HCEC 1CT (cell line): ENCODE results near the gene PAPPA.

ENCODE experiments used
- DNase-seq: peaks from one replicate; pipeline ENCODE4 v3.0.0-alpha.2; 2017

The PAPPA gene

GRCh38 chr9:116389541-116390302 lies 236.1 kb downstream of the PAPPA start:
- DNase-seq: no peak

GRCh38 chr9:116390303-116391228 lies 237.0 kb downstream of the PAPPA start:
- no peak for DNase-seq

DNA sequence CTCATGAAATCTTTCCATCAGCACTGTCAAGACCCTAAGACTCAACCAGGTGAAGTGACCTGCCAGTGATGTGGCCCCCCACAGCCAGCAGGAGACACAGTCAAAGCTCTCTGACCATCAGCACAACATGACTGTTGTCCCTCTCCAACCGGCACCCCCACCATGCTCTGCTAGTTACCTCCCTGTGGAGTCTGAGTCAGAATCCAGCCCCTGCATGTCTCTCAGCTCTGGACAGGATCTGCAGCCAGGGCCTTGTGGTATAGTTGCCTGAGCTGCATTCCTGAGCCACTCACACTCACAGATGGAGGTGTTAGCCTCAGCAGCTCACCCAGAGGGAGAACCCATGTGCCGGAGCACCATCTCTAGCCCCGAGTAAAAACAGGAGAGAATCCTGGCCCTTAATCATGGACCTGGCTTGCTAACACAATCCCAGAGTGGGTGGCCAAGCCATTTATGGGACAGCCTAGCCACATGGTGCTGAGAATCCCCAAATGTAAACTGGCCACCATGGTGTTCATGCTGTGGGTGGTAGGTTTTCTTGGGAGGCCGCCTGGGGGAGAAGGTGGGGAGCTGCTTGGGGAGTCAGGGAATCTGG lies 237.8 kb downstream of the PAPPA start:
- peak; percentile 27 for DNase-seq

- DNase-seq: no peak
Observed at GRCh38 chr9:116393198-116393597, 239.6 kb downstream of the PAPPA start.

GRCh38 chr9:116394070-116394469 lies 240.5 kb downstream of the PAPPA start:
- no peak for DNase-seq

- no peak for DNase-seq
Observed at GRCh38 chr9:116394894-116395698, 241.5 kb downstream of the PAPPA start.

DNA sequence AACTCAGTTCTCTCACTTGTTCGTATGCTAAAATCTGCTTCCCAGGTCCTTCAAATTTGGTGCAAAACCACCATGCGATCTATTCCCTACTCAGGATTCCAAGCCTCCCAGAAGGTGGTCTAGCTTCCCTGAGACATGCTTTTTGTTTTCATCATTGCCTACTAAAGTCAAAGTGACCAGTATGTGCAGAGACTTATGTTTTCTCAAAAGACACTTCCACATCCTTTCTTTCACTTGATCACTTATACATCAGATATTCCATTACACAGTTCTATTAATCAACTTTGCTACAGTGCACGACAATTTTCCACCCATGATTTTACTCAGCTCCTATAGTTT lies 242.1 kb downstream of the PAPPA start:
- no peak for DNase-seq

DNA sequence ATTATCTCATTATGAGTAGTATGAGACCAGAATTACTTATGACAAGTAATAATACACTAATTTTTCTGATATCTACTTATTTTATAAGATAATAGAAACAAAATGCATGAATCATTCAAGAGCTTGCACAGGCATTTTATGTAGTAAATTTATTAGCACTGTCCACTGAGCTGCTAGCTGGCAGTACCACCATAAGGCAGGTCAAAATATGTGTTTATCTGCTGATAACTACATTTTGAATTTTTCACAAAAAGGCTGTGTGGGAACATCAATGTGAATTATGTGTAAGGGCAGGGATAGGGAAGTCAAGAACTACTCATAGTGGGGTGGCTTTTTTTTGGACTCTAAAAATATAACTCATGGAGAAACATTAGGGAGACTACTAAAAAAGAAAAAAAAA lies 249.6 kb downstream of the PAPPA start:
- no peak for DNase-seq

- DNase-seq: no peak
Observed at GRCh38 chr9:116404228-116404627, 250.6 kb downstream of the PAPPA start.

DNA sequence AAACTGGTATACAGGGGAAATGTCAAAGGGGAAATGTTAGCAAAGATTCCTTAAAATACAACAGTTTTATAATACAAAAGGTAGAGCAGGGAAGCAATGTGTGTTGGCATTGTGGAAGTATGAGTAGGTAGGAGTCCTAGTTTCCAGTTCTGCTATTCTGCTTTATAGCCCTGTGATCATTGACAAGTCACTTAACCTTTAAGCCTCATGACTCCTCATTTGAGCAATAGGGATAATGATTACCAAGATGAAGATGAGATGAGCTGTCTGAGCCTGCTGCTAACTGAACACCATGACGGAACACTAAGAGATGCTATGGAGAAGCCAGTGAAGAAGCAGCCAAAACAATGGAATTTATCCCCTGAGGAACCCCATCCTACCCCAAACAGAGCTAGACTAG lies 251.7 kb downstream of the PAPPA start:
- no peak for DNase-seq

DNA sequence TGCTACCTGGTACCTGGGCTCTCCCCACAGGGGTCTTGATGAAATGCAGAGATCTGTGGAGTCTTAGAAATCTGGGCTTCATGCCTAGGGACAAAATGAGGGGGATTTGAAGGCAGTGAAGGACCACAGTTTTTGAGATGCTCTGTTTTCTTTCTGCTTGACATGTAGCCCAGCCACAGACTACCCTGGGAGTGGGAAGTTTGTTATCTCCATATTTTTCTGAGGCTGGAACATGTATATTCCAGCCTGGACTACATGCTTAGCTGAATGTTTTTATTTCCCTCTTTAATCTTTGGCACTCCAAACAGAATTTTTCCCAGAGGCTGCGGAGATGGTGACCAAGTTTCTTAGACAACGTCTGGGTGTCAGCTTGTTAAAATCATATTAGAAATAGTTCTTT lies 252.9 kb downstream of the PAPPA start:
- no peak for DNase-seq

- DNase-seq: no peak
Observed at GRCh38 chr9:116409129-116409528, 255.5 kb downstream of the PAPPA start.

- DNase-seq: no peak
Observed at GRCh38 chr9:116409638-116410037, 256.0 kb downstream of the PAPPA start.

- no peak for DNase-seq
Observed at GRCh38 chr9:116411506-116411905, 257.9 kb downstream of the PAPPA start.

DNA sequence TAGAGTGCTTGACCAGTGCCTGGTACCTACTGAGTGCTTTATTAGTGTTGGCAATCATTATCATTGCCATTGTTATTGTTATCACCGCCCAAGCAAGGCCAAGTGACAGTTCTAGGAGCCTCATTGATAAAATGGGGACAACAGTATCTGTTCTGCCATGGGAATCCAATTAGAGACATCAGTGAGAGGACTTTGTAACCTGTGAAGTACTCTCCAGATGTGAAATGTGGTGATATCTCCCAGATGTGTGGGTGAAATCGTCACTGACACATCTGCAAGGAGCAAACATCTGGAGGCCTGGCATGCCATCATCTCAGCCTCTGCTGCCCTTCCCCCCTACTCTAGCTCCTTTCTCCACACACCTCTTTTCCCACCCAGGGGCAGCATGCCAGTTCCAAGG lies 260.8 kb downstream of the PAPPA start:
- DNase-seq: no peak

- no peak for DNase-seq
Observed at GRCh38 chr9:116416421-116416820, 262.8 kb downstream of the PAPPA start.

- no peak for DNase-seq
Observed at GRCh38 chr9:116417464-116417863, 263.9 kb downstream of the PAPPA start.

GRCh38 chr9:116419181-116419580 lies 265.6 kb downstream of the PAPPA start:
- no peak for DNase-seq

GRCh38 chr9:116420993-116421538 lies 267.5 kb downstream of the PAPPA start:
- peak; percentile 43 for DNase-seq

GRCh38 chr9:116422119-116422979 lies 268.8 kb downstream of the PAPPA start:
- no peak for DNase-seq

- DNase-seq: no peak
Observed at GRCh38 chr9:116423149-116423548, 269.6 kb downstream of the PAPPA start.

DNA sequence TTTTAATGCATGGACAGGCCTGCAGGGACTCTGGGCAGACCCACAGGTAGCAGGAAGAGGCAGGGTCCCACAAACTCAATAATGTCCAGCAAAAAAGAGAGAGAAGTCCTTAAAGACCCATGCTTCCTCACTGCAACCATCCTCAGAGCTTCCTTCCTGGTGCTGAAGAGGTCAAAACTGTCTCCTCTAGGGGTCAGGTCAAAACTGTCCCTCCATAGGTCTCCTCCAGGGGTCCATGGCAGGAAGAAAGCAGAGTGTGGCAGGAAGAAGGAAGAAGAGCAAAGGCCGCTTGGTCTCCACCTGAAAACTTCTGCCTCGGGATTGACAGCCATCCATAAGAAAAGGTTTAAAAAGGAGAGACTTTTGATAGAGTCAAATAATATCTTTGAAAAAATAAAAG lies 271.7 kb downstream of the PAPPA start:
- DNase-seq: no peak
